ENCODE data around the gene MMP14.

MMP14 gene

GRCh38 chr14:22886500-22887259, 50.3 kb downstream of the MMP14 start:
- DNase-seq, result peak; percentile 36

GRCh38 chr14:22887260-22887989, 51.0 kb downstream of the MMP14 start:
- peak; percentile 6 for DNase-seq

GRCh38 chr14:22887990-22888378, 51.6 kb downstream of the MMP14 start:
- DNase-seq, result no peak

- DNase-seq, result no peak
Measured at GRCh38 chr14:22888662-22889061, 52.3 kb downstream of the MMP14 start.

GRCh38 chr14:22890416-22890815, 54.0 kb downstream of the MMP14 start:
- DNase-seq, result no peak

- no peak for DNase-seq
Measured at GRCh38 chr14:22892488-22892887, 56.1 kb downstream of the MMP14 start.

GRCh38 chr14:22893706-22894105, 57.3 kb downstream of the MMP14 start:
- no peak for DNase-seq

- DNase-seq, result no peak
Measured at GRCh38 chr14:22895402-22895801, 59.0 kb downstream of the MMP14 start.

- DNase-seq, result no peak
Measured at GRCh38 chr14:22896356-22896755, 60.0 kb downstream of the MMP14 start.

- DNase-seq, result no peak
Measured at GRCh38 chr14:22896760-22897159, 60.4 kb downstream of the MMP14 start.

- DNase-seq, result no peak
Measured at GRCh38 chr14:22897357-22897756, 61.0 kb downstream of the MMP14 start.

Data from midbrain (tissue), 1 donor.